ENCODE measurements around the gene ANKS4B.

- TF ChIP-seq MXI1 (conservative IDR thresholded peaks at IDR 0.05; ENCODE audit: poor library complexity, severe bottlenecking) (no peak), SMC3 (conservative IDR thresholded peaks at IDR 0.05; ENCODE audit: poor library complexity) (no peak), POLR2AphosphoS5 (IDR thresholded peaks at IDR 0.05) (no peak), EP300 (conservative IDR thresholded peaks at IDR 0.05; ENCODE audit: poor library complexity, severe bottlenecking) (no peak), EZH2 (IDR thresholded peaks at IDR 0.05; ENCODE audit: borderline replicate concordance, insufficient read depth, low read length, poor library complexity, severe bottlenecking) (no peak), TAF1 (IDR thresholded peaks at IDR 0.05; ENCODE audit: low read depth) (no peak)
- TF ChIP-seq, protein P1, sequence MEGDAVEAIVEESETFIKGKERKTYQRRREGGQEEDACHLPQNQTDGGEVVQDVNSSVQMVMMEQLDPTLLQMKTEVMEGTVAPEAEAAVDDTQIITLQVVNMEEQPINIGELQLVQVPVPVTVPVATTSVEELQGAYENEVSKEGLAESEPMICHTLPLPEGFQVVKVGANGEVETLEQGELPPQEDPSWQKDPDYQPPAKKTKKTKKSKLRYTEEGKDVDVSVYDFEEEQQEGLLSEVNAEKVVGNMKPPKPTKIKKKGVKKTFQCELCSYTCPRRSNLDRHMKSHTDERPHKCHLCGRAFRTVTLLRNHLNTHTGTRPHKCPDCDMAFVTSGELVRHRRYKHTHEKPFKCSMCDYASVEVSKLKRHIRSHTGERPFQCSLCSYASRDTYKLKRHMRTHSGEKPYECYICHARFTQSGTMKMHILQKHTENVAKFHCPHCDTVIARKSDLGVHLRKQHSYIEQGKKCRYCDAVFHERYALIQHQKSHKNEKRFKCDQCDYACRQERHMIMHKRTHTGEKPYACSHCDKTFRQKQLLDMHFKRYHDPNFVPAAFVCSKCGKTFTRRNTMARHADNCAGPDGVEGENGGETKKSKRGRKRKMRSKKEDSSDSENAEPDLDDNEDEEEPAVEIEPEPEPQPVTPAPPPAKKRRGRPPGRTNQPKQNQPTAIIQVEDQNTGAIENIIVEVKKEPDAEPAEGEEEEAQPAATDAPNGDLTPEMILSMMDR (IDR thresholded peaks at IDR 0.05; ENCODE audit: poor library complexity, severe bottlenecking), result no peak
Observed at GRCh38 chr16:21257284-21257683, 23.8 kb downstream of the ANKS4B start.
